GM23248 (cell line): ENCODE measurements around the gene TDP2.

Experiments
- EZH2 ChIP-seq: fragments of 200-600 bp; sonication (generic); IDR thresholded peaks from 2 replicates; pipeline ENCODE4 v1.6.1; 2018; ENCODE audit warnings: antibody characterized with exemption, mild to moderate bottlenecking; ENCODE audit not compliant: insufficient read depth, poor library complexity, severe bottlenecking
- EZH2phosphoT487 ChIP-seq: fragments of 200-600 bp; sonication (generic); IDR thresholded peaks from 2 replicates; pipeline ENCODE4 v1.6.1; 2018; ENCODE audit warnings: antibody characterized with exemption, moderate library complexity, mild to moderate bottlenecking, low read depth; ENCODE audit not compliant: insufficient read depth

- TF ChIP-seq EZH2 (no peak), EZH2phosphoT487 (no peak)
These were observed 53.2 kb downstream of the TDP2 start for GRCh38 chr6:24613361-24614042.
